MM.1S (cell line): ENCODE measurements around the gene LILRB1.
"Not testable (repeated sequence)": the region's sequence is repeated elsewhere in the genome, so short reads cannot be mapped to it uniquely, and the experiment has no call there.

Source experiments
- DNase-seq: peaks from one replicate; pipeline ENCODE4 v3.0.0-alpha.2; 2015
- H2AFZ ChIP-seq: fragments of 300-600 bp; sonication (generic); 2 replicates; pipeline ENCODE4 v1.6.0; 2016; ENCODE audit warnings: antibody characterized with exemption, low read length
- H3F3A ChIP-seq: fragments of 300-600 bp; sonication (generic); 2 replicates; pipeline ENCODE4 v1.6.1; 2016; ENCODE audit warnings: mild to moderate bottlenecking, antibody characterized with exemption, low read length, moderate library complexity, mixed read lengths; ENCODE audit not compliant: insufficient read depth
- H3K27ac ChIP-seq: fragments of 300-600 bp; sonication (generic); 2 replicates; pipeline ENCODE4 v1.5.1; 2016; ENCODE audit warnings: mild to moderate bottlenecking, low read length
- H3K27me3 ChIP-seq: fragments of 300-600 bp; sonication (generic); replicated peaks from 2 replicates; pipeline ENCODE4 v1.6.0; 2016; ENCODE audit warnings: low read length; ENCODE audit not compliant: insufficient read depth
- H3K36me3 ChIP-seq: fragments of 300-600 bp; sonication (generic); replicated peaks from 2 replicates; pipeline ENCODE4 v1.6.1; 2016; ENCODE audit warnings: mild to moderate bottlenecking, low read length, mixed read lengths; ENCODE audit not compliant: insufficient read depth
- H3K4me1 ChIP-seq: fragments of 300-600 bp; sonication (generic); 2 replicates; pipeline ENCODE4 v1.6.1; 2016; ENCODE audit warnings: low read length, mixed read lengths
- H3K4me2 ChIP-seq: fragments of 300-600 bp; sonication (generic); 2 replicates; pipeline ENCODE4 v1.6.0; 2016; ENCODE audit warnings: low read depth, low read length
- H3K4me3 ChIP-seq: fragments of 300-600 bp; sonication (generic); 2 replicates; pipeline ENCODE4 v1.5.1; 2016; ENCODE audit warnings: low read length, mixed read lengths
- H3K79me2 ChIP-seq: fragments of 300-600 bp; sonication (generic); 2 replicates; pipeline ENCODE4 v1.6.1; 2016; ENCODE audit warnings: mixed run types, low read length, mixed read lengths
- H3K9ac ChIP-seq: fragments of 300-600 bp; sonication (generic); 2 replicates; pipeline ENCODE4 v1.6.1; 2016; ENCODE audit warnings: low read length, mixed read lengths
- H3K9me2 ChIP-seq: fragments of 300-600 bp; sonication (generic); replicated peaks from 2 replicates; pipeline ENCODE4 v1.6.1; 2016; ENCODE audit warnings: mild to moderate bottlenecking, low read length, mixed read lengths; ENCODE audit not compliant: insufficient read depth
- H3K9me3 ChIP-seq: fragments of 300-600 bp; sonication (generic); replicated peaks from 2 replicates; pipeline ENCODE4 v1.6.1; 2016; ENCODE audit warnings: mild to moderate bottlenecking, low read length, mixed read lengths; ENCODE audit not compliant: insufficient read depth
- H4K20me1 ChIP-seq: fragments of 300-600 bp; sonication (generic); 2 replicates; pipeline ENCODE4 v1.6.1; 2016; ENCODE audit warnings: mild to moderate bottlenecking, low read length, moderate library complexity, mixed read lengths; ENCODE audit not compliant: insufficient read depth
- EZH2 ChIP-seq: fragments of 300-600 bp; sonication (generic); optimal IDR thresholded peaks from 2 replicates; pipeline ENCODE3; 2017; ENCODE audit warnings: low read depth, mild to moderate bottlenecking, antibody characterized with exemption, low read length, mixed read lengths
- EZH2phosphoT487 ChIP-seq: fragments of 300-600 bp; sonication (generic); IDR thresholded peaks from 2 replicates; pipeline ENCODE4 v1.6.1; 2018; ENCODE audit warnings: antibody characterized with exemption, low read length
- TF ChIP-seq, protein P1 (sequence below): fragments of 300-600 bp; sonication (generic); IDR thresholded peaks from 2 replicates; pipeline ENCODE4 v1.5.1; 2016; ENCODE audit warnings: antibody characterized with exemption, low read length, mixed read lengths

Gene LILRB1

DNA sequence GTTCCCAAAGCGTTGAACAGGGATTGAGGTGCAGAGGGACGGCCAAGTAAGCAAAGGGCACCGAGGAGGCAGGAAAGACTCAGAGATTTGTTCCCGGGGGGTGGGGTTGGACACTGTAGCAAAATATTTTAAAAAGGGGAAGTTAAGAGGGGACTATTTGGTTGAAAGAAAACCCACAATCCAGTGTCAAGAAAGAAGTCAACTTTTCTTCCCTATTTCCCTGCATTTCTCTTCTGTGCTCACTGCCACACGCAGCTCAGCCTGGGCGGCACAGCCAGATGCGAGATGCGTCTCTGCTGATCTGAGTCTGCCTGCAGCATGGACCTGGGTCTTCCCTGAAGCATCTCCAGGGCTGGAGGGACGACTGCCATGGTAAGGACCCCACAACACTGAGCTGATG lies at the start of gene LILRB1:
LILRB1 (plus strand) TSS at position 223 of the 400 bp plus-strand sequence. CDS start 590 bp downstream, outside the sequence.
- H3K4me3 ChIP-seq, H4K20me1 ChIP-seq, H3K4me1 ChIP-seq, H3K79me2 ChIP-seq, H3K9me2 ChIP-seq, H3K4me2 ChIP-seq, DNase-seq, H3K9me3 ChIP-seq, H3F3A ChIP-seq, H3K9ac ChIP-seq, H2AFZ ChIP-seq, H3K36me3 ChIP-seq, H3K27ac ChIP-seq: not testable (repeated sequence)
- H3K27me3 ChIP-seq = peaks cover 79% of the 10 kb centered on the region

DNA sequence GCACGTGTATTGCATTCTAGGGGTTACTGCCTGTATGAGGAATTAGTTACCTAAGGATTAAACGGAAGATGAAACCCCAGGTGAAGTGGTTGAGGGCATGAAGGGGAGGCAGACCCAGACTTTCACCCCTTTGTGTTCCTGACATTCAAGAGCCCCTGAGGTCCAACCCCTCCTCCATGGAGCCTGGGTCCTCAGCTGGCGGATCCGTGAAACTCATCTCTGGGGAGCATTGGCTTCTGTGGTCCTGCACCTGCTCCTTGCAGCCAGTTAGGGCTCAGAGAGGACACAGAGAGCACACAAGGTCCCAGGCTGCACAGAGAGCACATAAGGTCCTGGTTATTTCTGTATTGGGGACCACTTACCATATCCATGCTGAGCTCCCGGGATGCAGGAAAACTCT lies 43.9 kb upstream of the LILRB1 start:
- Histone ChIP-seq H3K79me2 (no peaks in the 10 kb centered on the region), H3K4me1 (no peaks in the 10 kb centered on the region), H3K27ac (no peak overlapping the region), H3F3A (no peaks in the 10 kb centered on the region), H3K27me3 (peaks cover 70% of the 10 kb centered on the region), H2AFZ (no peak overlapping the region), H4K20me1 (no peaks in the 10 kb centered on the region), H3K36me3 (no peaks in the 10 kb centered on the region), H3K4me3 (no peak overlapping the region), H3K9ac (no peak overlapping the region), H3K4me2 (no peak overlapping the region), H3K9me2 (no peaks in the 10 kb centered on the region), H3K9me3 (no peaks in the 10 kb centered on the region)
- TF ChIP-seq EZH2 = no peak
- TF ChIP-seq, protein P1, sequence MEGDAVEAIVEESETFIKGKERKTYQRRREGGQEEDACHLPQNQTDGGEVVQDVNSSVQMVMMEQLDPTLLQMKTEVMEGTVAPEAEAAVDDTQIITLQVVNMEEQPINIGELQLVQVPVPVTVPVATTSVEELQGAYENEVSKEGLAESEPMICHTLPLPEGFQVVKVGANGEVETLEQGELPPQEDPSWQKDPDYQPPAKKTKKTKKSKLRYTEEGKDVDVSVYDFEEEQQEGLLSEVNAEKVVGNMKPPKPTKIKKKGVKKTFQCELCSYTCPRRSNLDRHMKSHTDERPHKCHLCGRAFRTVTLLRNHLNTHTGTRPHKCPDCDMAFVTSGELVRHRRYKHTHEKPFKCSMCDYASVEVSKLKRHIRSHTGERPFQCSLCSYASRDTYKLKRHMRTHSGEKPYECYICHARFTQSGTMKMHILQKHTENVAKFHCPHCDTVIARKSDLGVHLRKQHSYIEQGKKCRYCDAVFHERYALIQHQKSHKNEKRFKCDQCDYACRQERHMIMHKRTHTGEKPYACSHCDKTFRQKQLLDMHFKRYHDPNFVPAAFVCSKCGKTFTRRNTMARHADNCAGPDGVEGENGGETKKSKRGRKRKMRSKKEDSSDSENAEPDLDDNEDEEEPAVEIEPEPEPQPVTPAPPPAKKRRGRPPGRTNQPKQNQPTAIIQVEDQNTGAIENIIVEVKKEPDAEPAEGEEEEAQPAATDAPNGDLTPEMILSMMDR = no peak
- TF ChIP-seq EZH2phosphoT487 = no peak
- DNase-seq = no peak

DNA sequence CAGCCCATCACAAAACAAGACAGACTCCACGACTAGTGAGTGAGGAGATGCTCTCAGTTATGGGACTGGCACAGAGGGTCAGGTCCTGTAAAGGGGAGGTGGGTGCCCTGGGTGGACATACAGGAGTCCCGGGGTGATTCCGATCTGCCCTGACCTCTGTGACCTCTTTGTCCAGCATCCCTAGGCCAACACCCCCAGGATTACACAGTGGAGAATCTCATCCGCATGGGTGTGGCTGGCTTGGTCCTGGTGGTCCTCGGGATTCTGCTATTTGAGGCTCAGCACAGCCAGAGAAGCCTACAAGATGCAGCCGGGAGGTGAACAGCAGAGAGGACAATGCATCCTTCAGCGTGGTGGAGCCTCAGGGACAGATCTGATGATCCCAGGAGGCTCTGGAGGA lies 43.3 kb upstream of the LILRB1 start:
- H4K20me1 ChIP-seq = no peaks in the 10 kb centered on the region

DNA sequence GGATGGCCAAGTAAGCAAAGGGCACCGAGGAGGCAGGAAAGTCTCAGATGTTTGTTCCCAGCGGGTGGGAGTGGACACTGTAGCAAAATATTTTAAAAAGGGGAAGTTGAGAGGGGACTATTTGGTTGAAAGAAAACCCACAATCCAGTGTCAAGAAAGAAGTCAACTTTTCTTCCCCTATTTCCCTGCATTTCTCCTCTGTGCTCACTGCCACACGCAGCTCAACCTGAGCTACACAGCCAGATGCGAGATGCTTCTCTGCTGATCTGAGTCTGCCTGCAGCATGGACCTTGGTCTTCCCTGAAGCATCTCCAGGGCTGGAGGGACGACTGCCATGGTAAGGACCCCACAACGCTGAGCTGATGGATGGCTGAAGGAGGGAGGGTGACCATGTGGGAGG lies 36.8 kb upstream of the LILRB1 start, which contains the start of gene LILRA1:
LILRA1 (plus strand) TSS at position 188 of the 400 bp plus-strand sequence. CDS start 613 bp downstream, outside the sequence.
- not testable (repeated sequence) for H3K4me1 ChIP-seq, H3K4me2 ChIP-seq, H3F3A ChIP-seq, H3K36me3 ChIP-seq, H3K27ac ChIP-seq, H3K9ac ChIP-seq, H3K79me2 ChIP-seq, H3K4me3 ChIP-seq, H4K20me1 ChIP-seq, DNase-seq, H3K9me2 ChIP-seq, H3K9me3 ChIP-seq, H2AFZ ChIP-seq
- peaks cover 89% of the 10 kb centered on the region for H3K27me3 ChIP-seq

More for the DNA sequence above, 43.3 kb upstream of the LILRB1 start:
- Histone ChIP-seq H3K9ac (no peak overlapping the region), H3K4me2 (no peak overlapping the region), H2AFZ (no peak overlapping the region), H3K36me3 (no peaks in the 10 kb centered on the region), H3K27ac (no peak overlapping the region), H3K4me3 (no peak overlapping the region), H3K4me1 (no peaks in the 10 kb centered on the region), H3K9me3 (no peaks in the 10 kb centered on the region), H3K79me2 (no peaks in the 10 kb centered on the region), H3F3A (no peaks in the 10 kb centered on the region), H3K9me2 (no peaks in the 10 kb centered on the region), H3K27me3 (peaks cover 72% of the 10 kb centered on the region)
- DNase-seq = no peak
- TF ChIP-seq, protein P1 = no peak
- no peak for TF ChIP-seq EZH2
- no peak for TF ChIP-seq EZH2phosphoT487

DNA sequence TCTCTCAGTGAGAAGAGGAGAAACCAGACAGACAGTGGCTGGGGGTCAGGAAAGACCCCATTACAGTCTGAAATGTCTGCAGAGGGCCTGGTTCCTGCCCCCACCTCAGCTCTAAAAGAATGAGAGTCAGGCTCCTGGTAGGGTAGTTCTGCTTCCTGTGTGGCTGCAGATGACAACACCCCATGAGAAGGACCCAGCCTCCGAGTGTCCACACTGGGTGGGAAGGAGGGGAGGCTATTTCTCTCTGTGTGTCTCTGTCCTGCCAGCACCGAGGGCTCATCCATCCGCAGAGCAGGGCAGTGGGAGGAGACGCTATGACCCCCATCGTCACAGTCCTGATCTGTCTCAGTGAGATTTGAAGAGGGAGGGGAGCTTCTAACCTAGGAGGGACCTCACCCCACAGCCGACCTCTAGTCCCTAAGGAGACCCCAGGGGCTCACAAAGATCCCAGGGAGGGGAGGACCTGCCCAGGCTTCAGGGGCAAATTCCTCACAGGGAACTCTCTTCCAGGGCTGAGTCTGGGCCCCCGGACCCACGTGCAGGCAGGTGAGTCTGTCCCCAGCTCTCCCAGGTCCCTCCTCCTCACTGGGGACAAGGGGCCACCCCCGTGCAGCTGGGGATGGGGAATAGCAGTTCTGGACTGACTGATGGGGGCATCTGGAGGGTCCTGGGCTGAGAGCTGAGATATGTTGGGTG lies 36.2 kb upstream of the LILRB1 start:
- H3K4me1 ChIP-seq, H3K9me3 ChIP-seq, DNase-seq, H3K79me2 ChIP-seq, H3K9ac ChIP-seq, H3K4me3 ChIP-seq, H3K27ac ChIP-seq, H3K4me2 ChIP-seq, H2AFZ ChIP-seq, H3K36me3 ChIP-seq, H3K9me2 ChIP-seq, H4K20me1 ChIP-seq, H3F3A ChIP-seq: not testable (repeated sequence)
- peaks cover 87% of the 10 kb centered on the region for H3K27me3 ChIP-seq
